ACHN (cell line): ENCODE data around the gene LAIR2.

Experiments used
- DNase-seq: peaks from one replicate; pipeline ENCODE4 v3.0.0-alpha.2; 2015
- in situ Hi-C: cut with HindIII; loops from 2 replicates; pipeline ENCODE4 v1.10.0; 2017; ENCODE audit warnings: low sequenced_read_pairs, low pct_ligation_motif_present, low pct_unique_long_range_greater_than_20kb

Gene LAIR2

DNA sequence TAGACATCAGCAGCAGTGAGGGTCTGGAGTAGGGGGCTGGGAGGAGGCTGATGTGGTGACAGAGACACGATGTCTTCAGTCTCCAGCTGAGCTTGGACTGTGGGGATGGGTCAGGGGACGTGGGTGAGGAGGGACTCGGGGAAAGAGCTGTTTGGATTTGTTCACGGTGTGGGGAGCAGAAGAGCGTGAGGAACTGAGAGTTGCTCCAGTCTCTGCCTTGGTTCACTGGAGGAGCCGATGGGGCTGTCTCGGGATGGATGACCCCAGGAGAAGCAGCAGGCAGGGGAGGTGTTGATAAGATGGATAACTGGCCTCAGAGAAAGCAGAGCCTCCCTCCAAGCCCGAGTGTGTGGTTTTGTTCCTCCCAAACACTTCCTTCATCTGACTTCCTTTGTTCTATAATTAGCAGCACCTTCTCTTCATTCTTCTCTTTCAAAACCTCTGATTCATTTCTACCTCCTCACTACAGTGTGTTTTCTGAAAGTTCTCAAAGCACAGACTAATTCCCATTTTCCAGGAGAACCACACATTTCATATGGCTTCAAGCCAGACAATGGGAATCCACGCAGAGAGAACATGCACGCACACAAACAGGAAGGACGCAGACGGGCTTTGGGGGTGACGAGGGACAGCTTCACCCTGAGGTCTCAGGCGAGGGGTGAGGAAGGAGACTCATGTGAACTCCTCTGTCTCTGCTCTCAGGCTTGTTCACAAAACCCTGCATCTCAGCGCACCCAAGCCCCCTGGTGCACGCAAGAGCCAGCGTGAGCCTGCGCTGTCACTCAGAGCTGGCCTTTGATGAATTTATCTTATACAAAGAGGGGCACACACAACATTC is 18.6 kb downstream of the LAIR2 start:
- in situ Hi-C loops, result no loop called here
- DNase-seq, result no peak

DNA sequence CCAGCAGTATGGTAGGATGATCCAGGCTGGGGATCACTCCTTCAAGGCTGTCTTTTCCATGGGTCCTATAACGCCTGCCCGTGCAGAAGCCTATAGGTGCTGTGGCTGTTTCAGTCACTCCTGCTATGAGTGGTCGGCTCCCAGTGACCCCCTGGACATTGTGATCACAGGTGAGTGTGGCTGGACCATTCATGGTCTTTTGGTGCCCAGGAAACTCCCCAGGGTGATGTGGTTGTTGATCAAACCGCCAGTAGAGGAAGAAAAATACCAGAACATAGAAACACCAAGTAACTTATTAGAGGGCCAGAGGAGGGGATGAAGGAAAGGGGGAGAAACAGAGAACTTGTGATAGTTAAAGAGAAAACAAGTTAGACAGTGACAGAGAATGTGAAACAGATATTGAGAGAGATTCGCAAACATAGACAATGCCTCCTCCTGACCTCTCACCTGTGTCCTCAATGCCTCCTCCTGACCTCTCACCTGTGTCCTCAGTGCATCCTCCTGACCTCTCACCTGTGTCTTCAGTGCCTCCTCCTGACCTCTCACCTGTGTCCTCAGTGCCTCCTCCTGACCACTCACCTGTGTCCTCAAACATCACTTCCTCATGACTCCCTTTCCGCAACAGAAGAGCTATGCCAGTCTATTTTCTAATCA is 19.4 kb downstream of the LAIR2 start:
- in situ Hi-C loops, result no loop called here
- no peak for DNase-seq

- DNase-seq, result no peak
- in situ Hi-C loops, result no loop called here
Observed at GRCh38 chr19:54523403-54523802, 20.8 kb downstream of the LAIR2 start.

GRCh38 chr19:54525636-54526035 is 23.0 kb downstream of the LAIR2 start:
- no peak for DNase-seq
- in situ Hi-C loops, result no loop called here

GRCh38 chr19:54526972-54527371 is 24.3 kb downstream of the LAIR2 start:
- DNase-seq, result no peak
- in situ Hi-C loops, result no loop called here

DNA sequence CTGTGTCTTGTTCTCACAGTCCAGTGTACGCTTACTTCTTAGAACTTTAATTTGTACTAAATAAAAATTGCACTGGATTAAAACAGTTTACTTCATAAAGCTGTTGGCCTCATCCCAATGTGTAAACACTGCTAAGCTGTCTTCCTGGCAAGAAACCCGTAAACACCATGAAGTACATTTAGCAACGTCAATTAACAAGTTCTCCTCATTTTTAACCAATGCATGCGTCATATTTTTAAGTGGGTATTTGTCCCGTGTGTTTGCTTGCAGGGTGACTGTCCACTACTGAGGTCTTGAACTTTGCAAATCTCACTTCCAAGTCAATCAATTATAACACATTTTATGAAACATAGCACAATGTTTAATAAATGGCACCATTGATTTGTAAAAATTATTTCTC is 28.2 kb downstream of the LAIR2 start:
- in situ Hi-C loops, result no loop called here
- DNase-seq, result no peak

GRCh38 chr19:54532528-54532927 is 29.9 kb downstream of the LAIR2 start:
- DNase-seq, result no peak

GRCh38 chr19:54533476-54533875 is 30.8 kb downstream of the LAIR2 start:
- DNase-seq, result no peak
- in situ Hi-C loops, result no loop called here

More at GRCh38 chr19:54532528-54532927, 29.9 kb downstream of the LAIR2 start:
- in situ Hi-C loops, result no loop called here

DNA sequence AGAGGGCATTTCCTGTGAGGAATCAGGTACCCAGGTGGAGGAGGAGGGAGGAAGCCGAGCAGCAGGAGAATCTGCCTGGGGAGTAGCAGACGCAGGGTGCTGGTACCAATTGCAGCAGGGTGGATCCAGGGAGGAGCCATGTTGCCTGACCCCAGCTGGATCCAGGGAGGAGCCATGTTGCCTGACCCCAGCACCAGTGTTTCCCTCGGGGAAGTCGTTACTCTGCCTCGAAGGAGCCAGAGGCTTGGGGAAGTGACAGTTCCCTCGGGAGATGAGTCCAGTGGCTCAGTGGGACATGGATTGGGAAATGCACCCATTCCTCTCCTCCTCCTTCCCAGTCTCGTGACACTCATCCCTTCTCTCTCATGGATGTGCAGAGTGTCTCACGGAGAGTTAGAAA is 31.5 kb downstream of the LAIR2 start:
- no peak for DNase-seq
- in situ Hi-C loops, result no loop called here

DNA sequence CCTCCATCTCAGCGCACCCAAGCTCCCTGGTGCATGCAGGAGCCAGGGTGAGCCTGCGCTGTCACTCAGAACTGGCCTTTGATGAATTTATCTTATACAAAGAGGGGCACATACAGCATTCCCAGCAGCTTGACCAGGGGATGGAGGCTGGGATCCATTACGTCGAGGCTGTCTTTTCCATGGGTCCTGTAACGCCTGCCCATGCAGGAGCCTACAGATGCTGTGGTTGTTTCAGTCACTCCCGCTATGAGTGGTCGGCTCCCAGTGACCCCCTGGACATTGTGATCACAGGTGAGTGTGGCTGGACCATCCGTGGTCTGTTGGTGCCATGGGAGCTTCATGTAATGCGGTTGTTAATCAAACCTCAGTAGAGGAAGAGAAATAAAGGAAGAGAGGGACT is 33.0 kb downstream of the LAIR2 start:
- no peak for DNase-seq
- in situ Hi-C loops, result no loop called here

GRCh38 chr19:54536956-54537355 is 34.3 kb downstream of the LAIR2 start:
- no peak for DNase-seq
- in situ Hi-C loops, result no loop called here

- in situ Hi-C loops, result no loop called here
Observed at GRCh38 chr19:54541712-54542111, 39.1 kb downstream of the LAIR2 start.

DNA sequence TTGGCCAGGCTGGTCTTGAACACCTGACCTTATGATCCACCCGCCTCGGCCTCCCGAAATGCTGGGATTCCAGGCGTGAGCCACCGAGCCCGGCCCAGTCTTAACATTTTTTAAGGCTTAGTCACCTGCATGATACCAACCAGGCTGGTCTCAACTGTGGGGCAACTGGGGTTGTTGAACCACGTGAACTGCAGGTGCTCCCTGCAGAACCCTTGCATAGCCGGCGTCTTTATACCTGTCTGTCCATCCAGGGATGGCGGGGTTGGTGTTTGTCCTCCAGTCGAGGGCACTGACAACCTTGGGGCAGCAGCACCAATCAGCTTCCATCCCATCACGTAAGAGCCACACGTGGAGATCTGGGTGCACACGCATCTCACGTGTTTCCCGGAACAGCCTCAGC is 46.2 kb downstream of the LAIR2 start:
- in situ Hi-C loops, result no loop called here
- no peak for DNase-seq

More at GRCh38 chr19:54541712-54542111, 39.1 kb downstream of the LAIR2 start:
- DNase-seq, result no peak

GRCh38 chr19:54549224-54549623 is 46.6 kb downstream of the LAIR2 start:
- no peak for DNase-seq
- in situ Hi-C loops, result no loop called here

- no peak for DNase-seq
- in situ Hi-C loops, result no loop called here
Observed at GRCh38 chr19:54551293-54551692, 48.7 kb downstream of the LAIR2 start.

GRCh38 chr19:54551950-54552912 is 49.6 kb downstream of the LAIR2 start:
- no peak for DNase-seq
- in situ Hi-C loops, result no loop called here

DNA sequence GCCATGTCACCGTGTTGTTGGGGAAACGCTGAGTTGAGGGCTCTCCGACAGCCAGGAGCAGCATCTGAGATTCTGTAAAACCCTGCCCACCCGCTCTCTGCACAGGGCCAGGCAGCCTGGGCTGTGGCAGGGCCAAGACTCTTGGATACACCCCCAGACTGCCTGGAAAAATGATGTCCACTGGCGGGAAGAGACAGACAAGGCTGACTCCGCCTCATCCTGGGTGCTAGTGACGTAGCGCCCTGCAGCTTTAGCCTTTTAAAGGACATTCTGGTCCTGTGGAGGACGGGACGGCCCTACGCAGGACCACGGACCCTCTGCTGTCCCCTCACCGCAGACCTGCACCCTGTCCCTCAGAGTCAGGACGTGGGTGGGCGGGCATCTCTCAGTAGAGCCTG is 50.3 kb downstream of the LAIR2 start:
- DNase-seq, result no peak
- in situ Hi-C loops, result no loop called here

- in situ Hi-C loops, result no loop called here
Observed at GRCh38 chr19:54554006-54554405, 51.4 kb downstream of the LAIR2 start.

GRCh38 chr19:54554896-54555295 is 52.3 kb downstream of the LAIR2 start:
- in situ Hi-C loops, result no loop called here
- DNase-seq, result no peak

More at GRCh38 chr19:54554006-54554405, 51.4 kb downstream of the LAIR2 start:
- no peak for DNase-seq
